Kidney (tissue), 14 donors: ENCODE results near the gene RAD51B. TPM values are rescaled to one million over a fixed set of nuclear protein-coding genes. Genes with fewer than 3 reads are reported as not detected.

Experiments
- DNase-seq, 5 donors: peaks; one replicate each; pipeline ENCODE4 v3.0.0-alpha.2; 2013 to 2020
- FAIRE-seq: peaks from 2 replicates; lab custom pipeline; 2012; peaks lifted over from hg19 to GRCh38; lab: Jason Lieb, UNC
- H3K27ac ChIP-seq, 2 donors: one replicate each; pipeline ENCODE4 v1.7.0; 2013; ENCODE audit warnings: low read depth in 2 of 2, low read length in 2 of 2, inconsistent platforms in 1 of 2
- H3K27me3 ChIP-seq: one replicate; pipeline ENCODE4 v1.7.1; 2013; ENCODE audit warnings: low read length, inconsistent platforms; ENCODE audit not compliant: control insufficient read depth, insufficient read depth
- H3K36me3 ChIP-seq, 3 donors: one replicate each; pipeline versions ENCODE4 v1.7.0 to v1.7.1; 2013; ENCODE audit warnings: low read length in 3 of 3, control low read depth in 1 of 3, inconsistent platforms in 1 of 3; ENCODE audit not compliant: insufficient read depth in 3 of 3, control insufficient read depth in 2 of 3
- H3K4me1 ChIP-seq, 3 donors: one replicate each; pipeline versions ENCODE4 v1.7.0 to v1.7.1; 2013; ENCODE audit warnings: low read length in 3 of 3, inconsistent platforms in 1 of 3, low read depth in 1 of 3; ENCODE audit not compliant: control insufficient read depth in 2 of 3, insufficient read depth in 2 of 3
- H3K4me3 ChIP-seq, 3 donors: one replicate each; pipeline versions ENCODE4 v1.7.0 to v1.8.1; 2013; ENCODE audit warnings: low read length in 3 of 3, control low read depth in 1 of 3, inconsistent platforms in 1 of 3
- H3K9ac ChIP-seq, 3 donors: one replicate each; pipeline versions ENCODE4 v1.7.0 to v1.7.1; 2013; ENCODE audit warnings: low read length in 3 of 3, control low read depth in 1 of 3, inconsistent platforms in 1 of 3
- H3K9me3 ChIP-seq, 3 donors: one replicate each; pipeline versions ENCODE4 v1.7.0 to v1.7.1; 2013; ENCODE audit warnings: low read length in 3 of 3, control low read depth in 1 of 3, inconsistent platforms in 1 of 3; ENCODE audit not compliant: control insufficient read depth in 2 of 3, insufficient read depth in 1 of 3
- intact Hi-C: fragments of 100-400 bp; cut with DNase I; formaldehyde crosslinking; loops from one replicate; pipeline ENCODE4 v1.11.1; 2022
- polyA plus RNA-seq: library from polyadenylated mRNA; stranded (reverse); fragments of 350-450 nt; fragmentation: Illumina TruSeq; extraction: RNeasy Lipid Tissue Mini Kit (QIAGEN cat#74804); gene quantifications from one replicate; pipeline ENCODE4 v1.2.3, GENCODE V29; 2014; ENCODE audit warnings: low read depth, low replicate concordance; ENCODE audit not compliant: insufficient read depth
- total RNA-seq: library from RNA; stranded (reverse); fragmentation: NEBNext Ultra II Directional; extraction: Animal tissue kit (Norgen Biotek cat#: 25700); gene quantifications from one replicate; pipeline ENCODE4 v1.2.1, GENCODE V29; 2021
- TF ChIP-seq, protein P1 (sequence below): IDR thresholded peaks from 3 replicates; pipeline ENCODE4 v1.5.1; 2012; ENCODE audit warnings: mild to moderate bottlenecking, moderate library complexity, borderline replicate concordance; ENCODE audit not compliant: insufficient read depth; ENCODE audit errors: extremely low read depth
- donor health status: control.
- donor health status: control.
- donor health status: control.
- donor health status: control.
- donor health status: control.
- donor health status: DM: yes; HTN: yes; CAD: no.
- donor health status: Normal renal cell carcinoma (clear cell type).

The RAD51B gene
- total and polyA plus RNA-seq, 2 donors from 2014 or later = 6.9 to 18.0 TPM

- no peaks in the 10 kb centered on the region for H3K9me3 ChIP-seq
- no peak overlapping the region for H3K4me3 ChIP-seq
- TF ChIP-seq, protein P1, sequence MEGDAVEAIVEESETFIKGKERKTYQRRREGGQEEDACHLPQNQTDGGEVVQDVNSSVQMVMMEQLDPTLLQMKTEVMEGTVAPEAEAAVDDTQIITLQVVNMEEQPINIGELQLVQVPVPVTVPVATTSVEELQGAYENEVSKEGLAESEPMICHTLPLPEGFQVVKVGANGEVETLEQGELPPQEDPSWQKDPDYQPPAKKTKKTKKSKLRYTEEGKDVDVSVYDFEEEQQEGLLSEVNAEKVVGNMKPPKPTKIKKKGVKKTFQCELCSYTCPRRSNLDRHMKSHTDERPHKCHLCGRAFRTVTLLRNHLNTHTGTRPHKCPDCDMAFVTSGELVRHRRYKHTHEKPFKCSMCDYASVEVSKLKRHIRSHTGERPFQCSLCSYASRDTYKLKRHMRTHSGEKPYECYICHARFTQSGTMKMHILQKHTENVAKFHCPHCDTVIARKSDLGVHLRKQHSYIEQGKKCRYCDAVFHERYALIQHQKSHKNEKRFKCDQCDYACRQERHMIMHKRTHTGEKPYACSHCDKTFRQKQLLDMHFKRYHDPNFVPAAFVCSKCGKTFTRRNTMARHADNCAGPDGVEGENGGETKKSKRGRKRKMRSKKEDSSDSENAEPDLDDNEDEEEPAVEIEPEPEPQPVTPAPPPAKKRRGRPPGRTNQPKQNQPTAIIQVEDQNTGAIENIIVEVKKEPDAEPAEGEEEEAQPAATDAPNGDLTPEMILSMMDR = no peak
- intact Hi-C loops = no loop called here
- FAIRE-seq (no peak), DNase-seq (no peak)
- H3K27ac ChIP-seq = no peak overlapping the region
- no peak overlapping the region for H3K9ac ChIP-seq
- H3K4me1 ChIP-seq = peaks cover 3 to 14% (median 8%) of the 10 kb centered on the region in 3 donors
- H3K36me3 ChIP-seq = no peaks in the 10 kb centered on the region
- H3K27me3 ChIP-seq = no peaks in the 10 kb centered on the region
These were observed 900.2 kb downstream of the RAD51B start for GRCh38 chr14:68719634-68720384.

DNA sequence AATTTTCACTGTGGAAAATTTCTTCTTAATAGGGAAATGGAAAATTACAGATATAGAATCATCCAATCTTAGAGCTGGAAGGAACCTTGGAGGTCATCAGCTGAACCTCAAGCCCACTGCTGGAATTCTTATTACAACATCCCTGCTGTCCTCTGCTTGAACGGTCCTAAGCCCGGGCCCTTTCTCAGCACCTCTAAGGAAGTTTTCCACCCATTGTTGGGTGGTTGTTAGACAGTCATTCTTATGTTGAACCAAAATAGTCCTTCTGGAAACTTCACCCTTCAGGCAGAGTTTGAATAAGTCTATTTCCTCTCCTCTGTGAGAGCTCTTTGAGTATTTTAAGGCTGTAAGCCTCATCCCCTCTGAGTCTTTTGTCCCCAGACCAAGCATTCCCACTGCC, 902.6 kb downstream of the RAD51B start:
- H3K27ac ChIP-seq = no peak overlapping the region

DNA sequence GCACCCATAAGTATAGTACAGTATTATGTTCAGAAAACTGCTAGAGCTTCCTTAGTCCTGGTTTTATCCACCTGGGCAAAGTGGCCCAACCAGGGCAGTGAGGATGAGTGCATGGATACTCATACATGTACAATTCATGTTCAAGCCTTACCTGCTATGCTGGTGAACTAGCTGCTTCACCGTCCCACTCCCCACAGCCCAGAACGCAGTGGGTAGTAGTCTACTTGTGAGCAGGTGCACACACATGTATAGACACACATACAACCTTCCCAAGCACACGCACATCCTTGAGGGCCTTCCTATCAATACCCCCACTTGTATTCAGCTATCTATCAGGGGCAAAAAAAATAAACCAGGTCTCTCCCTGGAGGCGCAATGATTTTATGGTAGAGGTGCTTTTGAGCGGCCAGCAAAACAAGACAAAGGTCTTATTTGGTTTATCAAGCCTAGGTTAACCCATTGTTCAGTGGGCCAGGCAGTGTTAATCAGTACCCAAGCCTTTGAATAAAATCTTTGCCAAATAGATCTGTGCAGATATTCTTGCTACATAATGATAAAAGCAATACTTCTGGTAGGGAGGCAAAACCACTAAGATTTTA, 903.5 kb downstream of the RAD51B start:
- DNase-seq (no peak), FAIRE-seq (no peak)
- Histone ChIP-seq H3K27ac (no peak overlapping the region), H3K27me3 (no peaks in the 10 kb centered on the region), H3K9ac (no peak overlapping the region), H3K36me3 (no peaks in the 10 kb centered on the region), H3K4me3 (no peak overlapping the region), H3K4me1 (peaks cover 3 to 14% (median 8%) of the 10 kb centered on the region in 3 donors), H3K9me3 (no peaks in the 10 kb centered on the region)
- intact Hi-C loops = no loop called here
- TF ChIP-seq, protein P1 = no peak

More for the DNA sequence above, 902.6 kb downstream of the RAD51B start:
- TF ChIP-seq, protein P1 = no peak
- Histone ChIP-seq H3K27me3 (no peaks in the 10 kb centered on the region), H3K9ac (no peak overlapping the region), H3K9me3 (no peaks in the 10 kb centered on the region), H3K36me3 (no peaks in the 10 kb centered on the region), H3K4me3 (no peak overlapping the region), H3K4me1 (peaks cover 3 to 14% (median 8%) of the 10 kb centered on the region in 3 donors)
- FAIRE-seq = no peak
- intact Hi-C loops = no loop called here
- no peak for DNase-seq
